Activated CD8-positive, alpha-beta memory T cell treated with anti-CD3 and anti-CD28 coated beads for 48 hours (primary cell): Measurements from ENCODE around the gene INTS1.

ENCODE experiments used
- DNase-seq, 3 experiments: peaks; one replicate each; pipeline ENCODE4 v3.0.0-alpha.2; 2020; ENCODE audit warnings: low read depth in 2 of 3, low spot score in 2 of 3

The INTS1 gene

GRCh38 chr7:1464694-1465093, 39.5 kb downstream of the INTS1 start:
- no peak for DNase-seq

- DNase-seq: no peak
These were observed 40.4 kb downstream of the INTS1 start for GRCh38 chr7:1463676-1464223.

GRCh38 chr7:1461646-1462375, 42.4 kb downstream of the INTS1 start:
- no peak for DNase-seq

- DNase-seq: no peak
These were observed 43.2 kb downstream of the INTS1 start for GRCh38 chr7:1460821-1461645.

- DNase-seq: no peak
These were observed 44.0 kb downstream of the INTS1 start for GRCh38 chr7:1459920-1460820.

GRCh38 chr7:1459512-1459892, 44.7 kb downstream of the INTS1 start:
- peak; percentile 88 to 94 (median 90) for DNase-seq

DNA sequence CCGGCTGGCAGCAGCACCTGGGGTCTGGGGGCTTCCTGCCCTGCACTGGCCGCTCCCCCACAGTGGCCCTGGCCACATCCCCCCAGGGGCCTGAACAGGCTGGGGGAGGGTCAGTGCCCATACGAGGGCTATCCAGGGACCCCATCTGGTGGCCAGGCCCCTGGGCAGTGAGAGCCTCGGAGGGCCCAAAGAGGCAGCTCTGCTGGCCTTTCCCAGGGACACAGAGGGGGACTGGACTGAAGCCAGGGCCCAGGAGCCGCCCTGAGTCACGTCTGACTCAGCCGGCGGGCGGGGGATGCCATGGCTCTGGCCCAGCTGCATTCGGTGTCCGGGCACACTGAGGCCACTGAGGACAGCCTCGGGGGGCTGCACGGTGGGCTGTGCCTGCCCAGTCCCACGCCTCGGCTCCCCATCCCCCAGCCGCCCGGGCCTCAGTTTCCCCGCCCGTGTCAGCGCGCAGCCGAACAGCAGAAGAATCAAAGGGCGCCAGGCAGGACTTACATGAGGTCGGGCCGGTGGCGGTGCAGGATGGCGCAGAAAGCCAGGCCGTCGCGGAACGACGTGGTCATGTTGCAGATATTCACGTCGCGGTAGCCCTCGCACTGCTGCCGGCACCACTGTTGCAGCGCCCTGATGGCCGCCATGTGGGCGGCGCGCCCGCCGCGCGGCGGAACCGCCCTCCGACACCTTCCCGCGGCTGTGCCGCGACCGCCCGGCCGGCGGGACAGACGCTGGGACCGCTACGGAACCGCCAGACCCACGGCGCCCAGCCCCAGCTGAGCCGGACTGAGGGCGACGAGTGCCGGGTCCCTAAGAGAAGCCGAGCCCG, 45.3 kb downstream of the INTS1 start, which contains the start of gene MICALL2:
TSS of gene MICALL2 (minus strand) at position 788 of the 829 bp plus-strand sequence. CDS start at position 644, 144 bp downstream.
- DNase-seq: no peak

GRCh38 chr7:1457949-1458682, 46.1 kb downstream of the INTS1 start:
- DNase-seq: no peak

DNA sequence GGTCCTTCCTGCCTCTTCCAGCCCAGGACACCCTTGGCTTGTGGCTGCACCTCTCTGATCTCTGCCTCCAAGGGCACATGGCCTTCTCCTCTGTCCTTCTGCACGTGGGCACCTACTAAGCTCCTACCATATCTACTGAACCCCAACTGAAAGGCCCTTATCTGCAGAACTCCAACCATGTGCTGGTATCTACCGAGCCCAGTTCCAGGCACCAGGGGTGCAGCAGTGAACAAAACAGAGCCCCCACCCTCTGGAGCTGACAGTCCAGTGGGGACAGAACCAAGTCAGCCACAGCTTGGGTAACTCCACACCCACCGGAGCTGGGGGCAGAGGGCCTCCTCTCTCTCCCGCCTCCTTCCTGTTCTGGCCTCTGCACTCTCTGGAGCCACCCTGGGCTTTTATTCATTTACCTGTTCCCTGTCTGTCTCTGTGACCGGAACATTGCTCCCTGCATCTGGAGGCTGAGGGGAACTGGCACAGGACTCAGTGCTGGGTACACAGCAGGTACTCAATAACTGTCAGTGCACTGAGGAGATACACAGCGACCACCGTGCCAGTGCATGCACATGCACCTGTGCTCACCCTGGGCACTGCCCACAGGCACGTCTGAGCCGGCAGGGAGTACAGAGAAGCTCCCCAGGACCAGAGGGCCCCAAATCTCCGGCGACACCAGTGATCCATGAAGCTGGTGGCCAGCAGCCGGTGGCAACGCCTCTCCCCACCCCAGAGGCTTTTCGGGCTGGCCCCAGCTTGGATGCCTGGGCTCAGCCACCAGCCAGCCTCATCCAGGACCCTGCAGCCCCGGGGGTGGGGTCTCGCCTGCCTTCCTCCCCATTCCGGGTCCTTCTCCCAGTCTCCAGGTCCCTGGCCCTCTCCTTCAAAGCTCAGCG, 46.9 kb downstream of the INTS1 start:
- DNase-seq: no peak

GRCh38 chr7:1455955-1456354, 48.2 kb downstream of the INTS1 start:
- DNase-seq: no peak

- no peak for DNase-seq
These were observed 48.8 kb downstream of the INTS1 start for GRCh38 chr7:1455241-1455939.

- DNase-seq: no peak
These were observed 49.6 kb downstream of the INTS1 start for GRCh38 chr7:1454542-1454941.

DNA sequence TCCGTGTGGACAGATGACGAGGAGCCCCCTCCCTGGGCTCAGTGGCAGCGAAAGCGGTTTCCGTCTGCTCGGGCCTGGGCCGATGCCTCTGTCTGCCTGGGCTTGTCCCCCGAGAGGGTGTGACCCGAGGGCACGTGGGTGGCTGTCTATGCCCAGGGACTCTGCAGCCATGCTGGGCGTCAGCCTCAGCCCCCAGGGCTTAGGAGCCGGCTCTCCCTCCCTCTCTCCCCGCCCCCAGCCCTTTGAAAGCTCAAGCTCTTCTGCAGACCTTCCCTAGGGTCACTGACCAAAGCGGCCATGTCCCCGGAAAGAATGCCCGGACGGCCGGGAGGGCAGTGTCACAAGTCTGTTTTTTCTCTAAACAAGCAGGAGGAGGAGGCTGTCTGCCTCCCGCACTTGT, 52.0 kb downstream of the INTS1 start:
- no peak for DNase-seq

DNA sequence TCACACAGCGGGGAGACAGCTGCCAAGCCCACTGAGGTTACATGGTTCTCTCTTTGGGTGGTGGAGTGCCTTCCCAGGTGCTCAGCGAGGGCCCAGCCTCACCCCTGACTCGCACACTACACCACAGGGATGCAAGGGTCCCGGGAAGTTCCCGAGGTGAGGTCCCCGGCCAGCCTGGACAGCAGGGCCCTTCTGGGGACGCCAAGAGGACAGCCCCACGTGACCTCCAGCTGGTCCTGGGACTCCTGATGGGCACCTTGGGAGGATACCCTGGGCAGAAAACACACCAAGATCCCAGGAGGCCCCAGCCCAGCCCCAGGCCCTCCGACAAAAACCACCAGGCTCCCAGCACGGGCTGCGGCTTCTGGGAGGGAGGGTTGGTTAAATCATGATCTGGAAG, 53.2 kb downstream of the INTS1 start:
- no peak for DNase-seq

GRCh38 chr7:1450431-1450830, 53.8 kb downstream of the INTS1 start:
- DNase-seq: no peak

- no peak for DNase-seq
These were observed 54.2 kb downstream of the INTS1 start for GRCh38 chr7:1449951-1450350.

DNA sequence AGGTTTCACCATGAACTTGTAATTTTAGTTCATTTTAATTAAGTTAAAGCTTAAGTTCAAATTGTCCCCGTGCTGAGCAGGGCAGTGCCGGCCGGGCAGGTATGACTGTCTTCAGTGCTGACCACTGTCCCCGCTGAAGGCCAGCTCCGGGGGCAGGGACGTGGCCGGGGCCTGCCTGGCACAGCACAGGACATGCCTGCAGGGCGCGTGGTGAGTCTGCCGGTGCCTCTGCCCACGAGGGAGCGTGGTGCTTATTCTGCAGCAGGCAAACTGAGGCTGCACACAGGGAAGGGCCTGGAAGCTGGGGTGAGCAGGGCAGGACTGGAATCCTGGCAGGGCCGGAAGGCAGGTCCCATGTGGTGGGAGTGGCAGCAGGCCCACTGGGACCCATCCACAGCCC, 54.7 kb downstream of the INTS1 start:
- no peak for DNase-seq

DNA sequence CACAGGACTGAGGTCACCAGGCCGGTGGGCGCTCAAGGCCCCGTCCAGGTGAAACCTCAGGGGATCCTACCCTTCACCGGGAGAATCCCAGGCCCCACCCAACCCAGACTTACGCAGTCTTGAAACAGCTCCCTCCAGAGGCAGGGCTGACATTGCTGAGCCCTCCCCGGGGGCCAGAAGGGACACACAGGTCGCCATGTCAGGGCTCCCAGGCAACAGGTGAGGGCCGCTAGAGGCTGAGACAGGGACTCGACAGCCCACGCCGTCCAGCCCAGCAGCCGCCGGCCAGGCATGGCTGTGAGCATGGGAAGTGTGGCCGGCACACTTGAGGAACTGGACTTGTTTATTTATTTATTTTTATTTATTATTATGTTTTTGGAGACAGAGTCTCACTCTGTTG, 55.2 kb downstream of the INTS1 start:
- DNase-seq: no peak
